K562 (cell line): ENCODE measurements around the gene LPIN2. TPM values are rescaled to one million over a fixed set of nuclear protein-coding genes. Genes with fewer than 3 reads are reported as not detected.
A peak's percentile ranks its signal among the peaks of the same experiment; 100 is the strongest.

Experiments
- ATF4 ChIP-seq: fragments of 450-650 bp; formaldehyde crosslinking; IDR thresholded peaks from 2 replicates; pipeline ENCODE4 v1.4.0; 2022; ENCODE audit warnings: mild to moderate bottlenecking, moderate library complexity
- CTCFL ChIP-seq: IDR thresholded peaks from 2 replicates; pipeline ENCODE4 v1.6.1; 2011; ENCODE audit warnings: borderline replicate concordance, low read depth, mild to moderate bottlenecking, moderate library complexity, low read length; ENCODE audit not compliant: insufficient read depth, poor library complexity, severe bottlenecking
- ELK1 ChIP-seq: sonication (generic); formaldehyde crosslinking; IDR thresholded peaks from 2 replicates; pipeline ENCODE4 v1.8.1; 2022; ENCODE audit warnings: missing genetic modification reagents
- ILF3 ChIP-seq: fragments of 450-650 bp; IDR thresholded peaks from 2 replicates; pipeline ENCODE4 v1.6.1; 2018; ENCODE audit warnings: antibody characterized with exemption, mild to moderate bottlenecking, moderate library complexity, borderline replicate concordance
- JUND ChIP-seq, 2 experiments: IDR thresholded peaks; 2 replicates in 1 of 2; 3 replicates in 1 of 2; pipeline ENCODE4 v1.6.1; 2011; ENCODE audit warnings: borderline replicate concordance in 2 of 2, low read depth in 2 of 2, low read length in 2 of 2, improper control_type of control experiment in 1 of 2, missing biosample characterization in 1 of 2, missing genetic modification characterization in 1 of 2, missing genetic modification reagents in 1 of 2
- SMARCB1 ChIP-seq: IDR thresholded peaks from 2 replicates; pipeline ENCODE4 v1.6.1; 2011; ENCODE audit warnings: improper control_type of control experiment, low read depth; ENCODE audit not compliant: insufficient read length
- TFE3 ChIP-seq: fragments of 450-650 bp; formaldehyde crosslinking; IDR thresholded peaks from 2 replicates; pipeline ENCODE4 v1.4.0; 2020; ENCODE audit warnings: mild to moderate bottlenecking, mixed read lengths
- THRA ChIP-seq: fragments of 450-650 bp; IDR thresholded peaks from 2 replicates; pipeline ENCODE4 v1.6.1; 2017; ENCODE audit warnings: mild to moderate bottlenecking, moderate library complexity
- ZBTB26 ChIP-seq: fragments of 450-650 bp; formaldehyde crosslinking; IDR thresholded peaks from 2 replicates; pipeline ENCODE4 v1.4.0; 2022; ENCODE audit warnings: missing genetic modification characterization
- ZNF347 ChIP-seq: fragments of 450-650 bp; formaldehyde crosslinking; IDR thresholded peaks from 2 replicates; pipeline ENCODE4 v1.4.0; 2020; ENCODE audit warnings: low read depth, mild to moderate bottlenecking, moderate library complexity
- ZNF398 ChIP-seq: fragments of 250-450 bp; sonication (Bioruptor Pico); IDR thresholded peaks from 2 replicates; pipeline ENCODE4 v1.8.0; 2021; ENCODE audit warnings: moderate library complexity, mild to moderate bottlenecking, inconsistent platforms
- ZNF507 ChIP-seq: conservative IDR thresholded peaks from 2 replicates; pipeline ENCODE4 v1.6.1; 2017; ENCODE audit warnings: missing genetic modification characterization, missing compliant biosample characterization
- ZNF551 ChIP-seq: fragments of 250-450 bp; sonication (Bioruptor Pico); IDR thresholded peaks from 2 replicates; pipeline ENCODE4 v1.5.0; 2021; ENCODE audit warnings: mild to moderate bottlenecking, moderate library complexity
- ZNF561 ChIP-seq: fragments of 450-650 bp; formaldehyde crosslinking; conservative IDR thresholded peaks from 2 replicates; pipeline ENCODE4 v1.4.0; 2020; ENCODE audit warnings: mild to moderate bottlenecking, moderate library complexity
- polyA plus RNA-seq, 8 experiments: library from polyadenylated mRNA; depleted of rRNA in 4 of 8; stranded (reverse) in 5 of 8; unstranded in 3 of 8; fragments of >200 nt; fragmentation: Nextera tagmentation in 2 of 8; fragmentation: Illumina TruSeq in 1 of 8; extraction: Ambion mirVana in 2 of 8; extraction: Trizol in 1 of 8; gene quantifications; 2 replicates each; pipeline versions ENCODE4 v1.2.1 to v1.2.3, GENCODE V29; 2011 to 2014; ENCODE audit warnings: inconsistent platforms in 1 of 8, missing spikeins in 1 of 8
- total RNA-seq, 7 experiments: library from RNA; depleted of rRNA in 6 of 7; stranded (reverse); fragments of >200 nt in 6 of 7; fragmentation: Illumina TruSeq in 2 of 7; extraction: Trizol in 2 of 7; gene quantifications; 2 replicates each; pipeline versions ENCODE4 v1.2.1 to v1.2.3, GENCODE V29; 2011 to 2021; ENCODE audit warnings: low replicate concordance in 1 of 7

Gene LPIN2
- total and polyA plus RNA-seq, 9 of the 15 experiments (the other 6 are each of a cell fraction or from before 2014, with no cell fraction given) = 5.2 to 34.8 (median 24.6) TPM

- TF ChIP-seq CTCFL = no peak
- no peak for TF ChIP-seq ZNF347 (CRISPR knock-in tag)
- no peak for TF ChIP-seq JUND (IDR thresholded peaks at IDR 0.05; ENCODE audit: borderline replicate concordance, low read depth, low read length)
- TF ChIP-seq JUND (tag; IDR thresholded peaks at IDR 0.05; ENCODE audit: borderline replicate concordance, low read depth, low read length) = no peak
- 0 out of 2 replicates have a peak, but pooled peaks have one; percentile 53 for TF ChIP-seq ILF3
- TF ChIP-seq THRA = no peak
- no peak for TF ChIP-seq ZNF561
- no peak for TF ChIP-seq ZBTB26
- TF ChIP-seq SMARCB1 = no peak
- TF ChIP-seq ELK1 (CRISPR knock-in tag) = no peak
- peak; percentile 92 for TF ChIP-seq TFE3 (CRISPR knock-in tag)
- TF ChIP-seq ZNF551 (CRISPR knock-in tag) = no peak
- no peak for TF ChIP-seq ZNF507
- no peak for TF ChIP-seq ZNF398
- no peak for TF ChIP-seq ATF4 (CRISPR knock-in tag)
Measured at GRCh38 chr18:3012136-3013023, 564 bp downstream of the LPIN2 start (continued).
